MCF 10A (cell line): ENCODE measurements around the gene CTSZ. TPM values are rescaled to one million over a fixed set of nuclear protein-coding genes. Genes with fewer than 3 reads are reported as not detected.
A peak's percentile ranks its signal among the peaks of the same experiment; 100 is the strongest.
"Not testable (repeated sequence)": the region's sequence is repeated elsewhere in the genome, so short reads cannot be mapped to it uniquely, and the experiment has no call there.

ENCODE experiments used
- BruUV-seq: library from RNA; stranded (reverse); fragments of 400-500 nt; replicated peaks from 2 replicates; lab custom pipeline; 2021; lab: Mats Ljungman, UMichigan
- CTCF ChIA-PET: fragments of 300-600 bp; sonication (Branson Sonifier 250); formaldehyde crosslinking; extraction: SDS; loops from one replicate; lab custom pipeline; 2021; ENCODE audit warnings: antibody characterized with exemption, inconsistent platforms; lab: Yijun Ruan, JAX
- POLR2A ChIA-PET: fragments of 300-600, 350-650 bp; sonication (Branson Sonifier 250); formaldehyde crosslinking; extraction: SDS; loops from one replicate; lab custom pipeline; 2020; ENCODE audit warnings: antibody characterized with exemption, inconsistent platforms; lab: Yijun Ruan, JAX
- DNase-seq: peaks from one replicate; pipeline ENCODE4 v3.0.0-alpha.2; 2018; ENCODE audit not compliant: unreplicated experiment
- H3K27ac Mint-ChIP-seq: one replicate; pipeline ENCODE4 v1.8.0; 2022; ENCODE audit warnings: mild to moderate bottlenecking, low read depth, mixed read lengths; ENCODE audit not compliant: unreplicated experiment
- H3K27me3 Mint-ChIP-seq: one replicate; pipeline ENCODE4 v1.8.0; 2022; ENCODE audit warnings: mixed read lengths; ENCODE audit not compliant: insufficient read depth, unreplicated experiment
- H3K36me3 Mint-ChIP-seq: one replicate; pipeline ENCODE4 v1.8.0; 2022; ENCODE audit warnings: mild to moderate bottlenecking, moderate library complexity, mixed read lengths; ENCODE audit not compliant: insufficient read depth, unreplicated experiment
- H3K4me1 Mint-ChIP-seq: one replicate; pipeline ENCODE4 v1.8.0; 2022; ENCODE audit warnings: mixed read lengths; ENCODE audit not compliant: insufficient read depth, unreplicated experiment
- H3K4me3 Mint-ChIP-seq: one replicate; pipeline ENCODE4 v1.8.0; 2022; ENCODE audit warnings: mild to moderate bottlenecking, moderate library complexity, mixed read lengths; ENCODE audit not compliant: unreplicated experiment
- H3K9me3 Mint-ChIP-seq: one replicate; pipeline ENCODE4 v1.8.0; 2022; ENCODE audit warnings: mixed read lengths; ENCODE audit not compliant: unreplicated experiment
- intact Hi-C: fragments of 100-400 bp; cut with micrococcal nuclease; formaldehyde crosslinking; loops from 2 replicates; pipeline ENCODE4 v1.14.1; 2022
- total RNA-seq: library from RNA; stranded (reverse); gene quantifications from 2 replicates; pipeline ENCODE4 v1.2.3, GENCODE V29; 2022
- TF ChIP-seq, protein P1 (sequence below): fragments of 200-600 bp; IDR thresholded peaks from one replicate; pipeline ENCODE4 v1.8.0; 2022; ENCODE audit warnings: antibody characterized with exemption, mild to moderate bottlenecking; ENCODE audit not compliant: unreplicated experiment

CTSZ gene
- total RNA-seq, 1 experiment from 2014 or later = 96.6 TPM

DNA sequence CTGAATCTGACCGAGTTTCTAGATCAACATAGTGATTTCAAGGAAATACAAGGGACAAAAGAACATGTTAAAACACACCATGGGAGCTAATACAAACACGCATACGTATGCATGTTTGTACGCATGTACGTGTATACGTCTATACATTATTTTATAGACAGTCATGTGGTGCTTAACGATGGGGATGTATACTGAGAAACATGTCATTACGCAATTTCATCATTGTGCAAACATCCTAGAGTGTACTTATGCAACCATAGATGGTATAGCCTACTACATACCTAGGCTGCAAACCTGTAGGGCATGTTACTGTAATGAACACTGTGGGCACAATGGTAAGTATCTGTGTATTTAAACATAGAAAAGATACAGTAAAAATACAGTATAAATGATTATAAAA is 51.0 kb downstream of the CTSZ start:
- CTCF ChIA-PET = interaction anchor here (0.6 to 1.1 kb wide), 4 partner anchors 15 to 76 kb away, joined by 3 to 4 read pairs (median 4); partner anchors contain the start of gene ATP5F1E
- TF ChIP-seq, protein P1, sequence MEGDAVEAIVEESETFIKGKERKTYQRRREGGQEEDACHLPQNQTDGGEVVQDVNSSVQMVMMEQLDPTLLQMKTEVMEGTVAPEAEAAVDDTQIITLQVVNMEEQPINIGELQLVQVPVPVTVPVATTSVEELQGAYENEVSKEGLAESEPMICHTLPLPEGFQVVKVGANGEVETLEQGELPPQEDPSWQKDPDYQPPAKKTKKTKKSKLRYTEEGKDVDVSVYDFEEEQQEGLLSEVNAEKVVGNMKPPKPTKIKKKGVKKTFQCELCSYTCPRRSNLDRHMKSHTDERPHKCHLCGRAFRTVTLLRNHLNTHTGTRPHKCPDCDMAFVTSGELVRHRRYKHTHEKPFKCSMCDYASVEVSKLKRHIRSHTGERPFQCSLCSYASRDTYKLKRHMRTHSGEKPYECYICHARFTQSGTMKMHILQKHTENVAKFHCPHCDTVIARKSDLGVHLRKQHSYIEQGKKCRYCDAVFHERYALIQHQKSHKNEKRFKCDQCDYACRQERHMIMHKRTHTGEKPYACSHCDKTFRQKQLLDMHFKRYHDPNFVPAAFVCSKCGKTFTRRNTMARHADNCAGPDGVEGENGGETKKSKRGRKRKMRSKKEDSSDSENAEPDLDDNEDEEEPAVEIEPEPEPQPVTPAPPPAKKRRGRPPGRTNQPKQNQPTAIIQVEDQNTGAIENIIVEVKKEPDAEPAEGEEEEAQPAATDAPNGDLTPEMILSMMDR = no peak
- no peaks in the 10 kb centered on the region for H3K4me1 Mint-ChIP-seq

DNA sequence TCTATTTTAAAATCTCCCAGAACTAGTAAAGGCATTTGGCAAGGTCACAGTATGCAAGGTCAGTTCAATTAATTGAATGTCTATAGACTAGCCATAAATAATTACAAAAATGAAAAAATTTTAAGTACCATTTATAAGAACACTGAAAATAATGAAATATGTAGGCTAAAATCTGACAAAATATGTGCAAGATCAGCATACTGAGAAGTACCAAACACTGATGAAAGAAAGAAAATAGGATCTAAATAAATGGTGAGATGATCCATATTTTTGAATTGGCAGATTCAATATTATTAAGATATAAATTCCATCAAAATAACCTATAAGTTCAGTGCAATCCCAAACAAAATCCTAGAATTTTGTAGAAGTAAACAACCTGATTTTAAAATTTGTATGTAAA is 54.0 kb downstream of the CTSZ start:
- ChIA-PET POLR2A (no interaction called here), CTCF (no interaction called here)
- intact Hi-C loops = no loop called here
- H3K27ac Mint-ChIP-seq = no peak overlapping the region
- BruUV-seq = no TSS peak
- no peaks in the 10 kb centered on the region for H3K4me1 Mint-ChIP-seq
- no peaks in the 10 kb centered on the region for H3K36me3 Mint-ChIP-seq
- H3K4me3 Mint-ChIP-seq = no peak overlapping the region
- TF ChIP-seq, protein P1 = no peak
- no peaks in the 10 kb centered on the region for H3K9me3 Mint-ChIP-seq
- no peak for DNase-seq
- H3K27me3 Mint-ChIP-seq = peaks cover 26% of the 10 kb centered on the region

More for the DNA sequence above, 51.0 kb downstream of the CTSZ start:
- BruUV-seq = no TSS peak
- peak; percentile 74 for DNase-seq
- Mint-ChIP-seq H3K4me3 (no peak overlapping the region), H3K9me3 (no peaks in the 10 kb centered on the region), H3K36me3 (no peaks in the 10 kb centered on the region), H3K27me3 (peaks cover 20% of the 10 kb centered on the region), H3K27ac (no peak overlapping the region)
- POLR2A ChIA-PET = interaction anchor here (0.7 to 1.2 kb wide), 2 partner anchors 13 to 76 kb away, joined by 3 to 6 read pairs; partner anchors contain the start of gene ATP5F1E
- intact Hi-C loops = no loop called here

DNA sequence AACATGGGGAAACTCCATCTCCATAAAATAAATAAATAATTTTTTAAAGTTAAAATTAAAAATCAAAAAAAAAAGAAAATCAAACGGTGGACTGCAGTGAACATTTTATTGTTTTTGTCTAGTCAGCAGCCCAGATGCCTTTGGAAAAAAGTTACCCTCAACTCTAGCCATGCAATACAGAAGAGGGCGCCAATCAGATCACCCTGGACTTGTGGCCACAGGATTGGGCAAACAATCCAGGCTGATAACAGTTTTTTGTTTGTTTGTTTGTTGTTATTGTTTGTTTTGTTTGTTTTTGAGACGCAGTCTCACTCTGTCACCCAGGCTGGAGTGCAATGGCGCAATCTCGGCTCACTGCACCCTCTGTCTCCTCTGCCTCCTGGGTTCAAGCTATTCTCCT is 56.5 kb downstream of the CTSZ start:
- peaks cover 42% of the 10 kb centered on the region for H3K27me3 Mint-ChIP-seq

GRCh38 chr20:58947797-58948388 is 59.2 kb downstream of the CTSZ start:
- DNase-seq, BruUV-seq, H3K27ac Mint-ChIP-seq, H3K36me3 Mint-ChIP-seq, CTCF ChIA-PET, intact Hi-C loops, POLR2A ChIA-PET, H3K4me3 Mint-ChIP-seq, H3K4me1 Mint-ChIP-seq, H3K9me3 Mint-ChIP-seq: not testable (repeated sequence)
- peaks cover 32% of the 10 kb centered on the region for H3K27me3 Mint-ChIP-seq

More for the DNA sequence above, 56.5 kb downstream of the CTSZ start:
- no peak overlapping the region for H3K27ac Mint-ChIP-seq
- TF ChIP-seq, protein P1 = no peak
- ChIA-PET CTCF (interaction anchor here (0.6 kb wide), 2 partner anchors 261 to 487 kb away, joined by 3 read pairs; no protein-coding TSS in a partner anchor), POLR2A (no interaction called here)
- DNase-seq = peak; percentile 6
- no peak overlapping the region for H3K4me3 Mint-ChIP-seq
- intact Hi-C loops = no loop called here
- H3K36me3 Mint-ChIP-seq = no peaks in the 10 kb centered on the region
- BruUV-seq = no TSS peak
- no peaks in the 10 kb centered on the region for H3K9me3 Mint-ChIP-seq
- H3K4me1 Mint-ChIP-seq = no peaks in the 10 kb centered on the region
